HG03196 (cell line): ENCODE measurements around the gene CPNE2.
"Not testable (repeated sequence)": the region's sequence is repeated elsewhere in the genome, so short reads cannot be mapped to it uniquely, and the experiment has no call there.

Experiments used
- ATAC-seq: cut with Tn5 transposase; IDR thresholded peaks from one replicate; pipeline ENCODE4 v1.9.1; 2021; ENCODE audit not compliant: unreplicated experiment

The CPNE2 gene

DNA sequence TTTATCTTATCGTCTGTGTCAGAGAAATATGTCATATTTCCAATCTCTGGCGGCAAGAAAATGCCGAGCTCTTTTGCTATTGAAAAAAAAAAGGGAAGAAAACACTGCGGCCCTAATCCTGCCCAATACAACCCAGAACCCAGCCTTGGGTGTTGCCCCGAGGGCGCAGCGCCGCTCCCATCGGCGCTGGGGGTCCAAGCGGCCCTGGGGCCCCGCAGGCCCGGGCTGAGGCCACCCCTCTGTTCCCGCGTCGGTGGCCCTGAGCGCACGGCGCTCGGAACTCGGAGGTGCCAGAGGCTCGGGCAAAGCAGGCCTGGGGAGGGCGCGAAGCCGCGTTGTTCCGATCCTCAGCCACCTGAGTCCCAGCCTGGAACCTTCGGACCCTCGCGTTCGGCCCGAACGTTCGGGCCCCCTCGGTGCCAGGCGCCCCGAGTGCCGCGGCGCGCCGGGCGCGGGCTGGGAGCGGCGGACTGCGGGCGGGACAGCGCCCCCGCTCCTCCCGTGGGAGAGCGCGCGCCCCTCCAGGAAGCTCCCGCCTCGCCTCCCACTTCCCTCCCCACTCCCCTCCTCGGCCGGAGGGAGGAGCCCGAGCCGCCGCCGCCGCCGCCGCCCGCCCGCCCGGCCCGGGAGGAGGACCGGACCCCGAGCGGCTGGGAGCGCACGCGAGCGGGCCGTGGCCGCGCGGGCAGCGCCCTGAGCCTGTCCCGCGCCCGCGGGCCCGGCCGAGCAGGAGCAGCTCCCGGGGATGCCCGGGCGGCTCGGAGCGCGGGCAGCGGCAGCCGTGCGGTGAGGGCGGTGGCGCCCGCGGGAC, at the start of gene CPNE2:
Gene CPNE2, plus strand, starts transcription at position 609 of the 811 bp plus-strand sequence. CDS start 18,160 bp downstream, outside the sequence.
- no peak for ATAC-seq

DNA sequence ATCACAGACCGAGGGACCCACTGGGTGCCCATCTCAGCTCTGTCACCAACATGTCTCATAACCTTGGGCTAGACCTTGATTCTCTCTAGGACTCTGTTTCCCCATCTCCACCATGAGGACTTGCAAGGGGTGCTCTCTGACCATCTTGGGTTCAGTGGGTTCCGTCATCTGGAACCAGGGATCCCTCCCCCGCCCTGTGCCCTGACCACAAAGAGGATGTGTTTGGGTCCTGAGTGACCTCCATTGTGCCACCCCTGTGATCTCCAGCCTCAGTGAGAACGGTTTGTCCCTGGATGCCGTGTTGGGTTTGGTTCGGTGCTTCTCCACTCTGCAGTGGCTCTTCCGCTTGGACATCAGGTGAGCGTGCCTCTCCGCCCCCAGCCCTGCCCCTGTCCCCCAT, 49.1 kb upstream of the CPNE2 start:
- no peak for ATAC-seq

DNA sequence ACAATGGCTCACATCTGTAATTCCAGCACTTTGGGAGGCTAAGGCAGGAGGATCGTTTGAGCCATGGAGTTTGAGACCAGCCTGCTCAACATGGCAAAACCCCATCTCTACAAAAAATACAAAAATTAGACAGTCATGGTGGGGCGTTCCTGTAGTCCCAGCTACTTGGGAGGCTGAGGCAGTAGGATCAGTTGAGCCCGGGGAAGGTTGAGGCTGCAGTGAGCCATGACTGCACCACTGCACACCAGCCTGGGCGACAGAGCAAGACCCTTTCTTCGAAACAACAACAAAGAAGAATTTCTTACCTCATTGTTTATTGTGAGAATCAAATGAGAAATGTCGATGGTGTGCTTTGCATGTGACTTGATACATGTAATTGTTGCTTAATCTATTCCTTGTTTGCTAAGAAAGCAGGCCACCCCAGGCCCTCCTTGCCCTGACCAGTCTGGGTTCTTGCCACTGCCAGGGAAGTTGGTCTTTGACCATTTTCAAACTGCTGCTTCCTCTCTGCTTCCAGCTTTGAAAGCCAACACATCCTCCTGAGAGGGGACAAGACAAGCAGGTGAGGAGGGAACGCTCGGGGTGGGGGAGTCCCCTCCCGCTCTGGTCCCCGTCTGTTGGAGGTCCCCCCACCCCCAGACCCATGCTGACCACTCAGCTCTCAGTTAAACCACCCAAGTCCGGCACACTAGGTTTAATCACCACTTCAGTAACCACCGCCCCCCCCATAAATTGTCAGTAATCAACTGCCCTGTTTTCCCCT, 47.3 kb upstream of the CPNE2 start:
- no peak for ATAC-seq

DNA sequence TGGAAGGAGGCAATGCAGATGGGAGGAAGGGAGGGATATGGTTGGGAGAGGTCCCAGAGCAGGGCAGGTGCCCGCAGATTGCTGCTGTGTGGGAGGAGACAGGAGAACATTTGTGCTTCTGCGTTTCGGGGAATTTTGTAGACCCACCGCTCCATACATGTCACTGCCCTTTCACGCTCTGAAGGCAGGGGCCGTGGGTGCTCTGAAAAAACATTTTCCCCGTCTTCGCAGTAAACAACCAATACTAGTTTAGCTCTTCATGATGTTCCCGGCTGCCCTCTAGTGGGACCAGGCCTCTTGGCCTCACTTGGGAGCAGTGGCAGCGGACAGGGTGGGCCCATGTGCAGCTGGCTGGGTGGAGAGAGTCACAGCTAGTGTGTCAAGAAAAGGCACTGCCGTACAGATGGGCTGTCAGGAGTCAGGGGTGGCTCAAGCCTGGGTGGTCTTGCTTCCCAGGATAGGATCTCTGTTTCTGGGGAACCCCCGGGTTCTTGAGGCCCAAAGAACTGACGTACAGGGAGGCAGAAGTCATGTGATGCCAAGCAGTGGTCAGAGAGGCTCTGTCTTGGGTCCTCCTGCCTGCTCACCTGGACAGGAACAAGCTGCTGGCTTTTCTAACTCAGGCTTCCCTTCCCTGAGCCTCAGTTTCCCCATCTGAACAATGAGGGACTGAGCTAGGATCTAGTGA, 46.5 kb upstream of the CPNE2 start:
- ATAC-seq, result no peak

DNA sequence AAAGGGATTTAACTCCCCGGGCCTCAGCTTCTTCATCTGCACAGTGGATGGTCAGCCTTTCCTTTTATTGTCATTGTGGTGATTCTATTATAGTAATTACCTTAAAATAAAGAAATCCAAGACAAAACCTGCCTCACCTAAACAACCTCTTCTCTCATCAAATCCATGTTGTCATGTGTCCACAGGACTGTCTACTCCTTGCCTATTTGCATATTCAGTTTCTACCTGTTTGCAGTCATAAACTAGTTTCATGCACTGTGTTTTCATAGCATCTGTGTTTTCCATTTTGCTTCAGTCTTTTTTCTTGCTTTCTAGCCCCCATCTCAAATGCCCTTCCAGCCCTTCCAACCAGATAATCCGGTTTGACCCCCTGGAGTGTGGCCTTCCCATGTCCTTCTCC, 44.3 kb upstream of the CPNE2 start:
- no peak for ATAC-seq

DNA sequence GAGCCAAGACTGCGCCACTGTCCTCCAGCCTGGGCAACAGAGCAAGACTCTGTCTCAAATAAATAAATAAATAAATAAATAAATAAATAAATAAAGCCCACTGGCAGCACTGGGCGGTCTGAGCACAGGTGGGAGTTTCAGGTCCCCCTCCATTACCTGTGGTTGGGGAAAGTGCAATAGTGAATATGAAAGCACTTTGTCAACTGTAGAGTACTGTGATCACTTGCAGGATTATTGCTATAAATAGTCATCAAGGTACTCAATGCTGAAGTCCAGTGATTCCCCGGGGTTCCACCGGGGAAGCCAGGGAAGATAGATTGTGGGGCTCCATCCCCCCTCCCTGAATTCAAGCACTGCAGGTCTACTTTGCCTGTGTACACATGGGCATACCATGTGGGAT, 42.7 kb upstream of the CPNE2 start:
- peak; percentile 36 for ATAC-seq

DNA sequence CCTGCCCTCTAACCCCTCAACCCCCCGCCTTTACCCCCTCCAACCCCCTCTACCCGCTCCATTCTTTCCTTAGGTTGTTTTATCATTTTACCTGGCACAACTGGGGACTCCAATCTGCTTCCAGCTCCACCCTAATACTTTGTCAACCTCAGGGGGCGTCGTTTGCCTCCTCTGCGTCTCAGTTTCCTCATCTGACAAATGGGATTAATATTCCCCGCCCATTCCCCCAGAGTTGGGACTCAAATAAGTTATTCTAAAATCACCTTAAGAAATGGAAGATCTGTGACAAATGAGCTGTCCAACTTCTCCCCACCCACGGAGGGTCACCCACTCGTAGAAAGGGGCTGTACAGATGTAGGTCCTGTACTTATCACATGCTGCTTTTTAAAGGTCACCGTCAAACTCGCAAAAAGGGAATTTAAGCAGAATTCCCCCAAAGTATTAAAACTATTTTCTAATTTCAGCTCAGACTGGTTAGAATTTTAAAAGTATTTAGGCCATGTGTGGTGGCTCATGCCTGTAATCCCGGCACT, 40.6 kb upstream of the CPNE2 start:
- ATAC-seq, result no peak

DNA sequence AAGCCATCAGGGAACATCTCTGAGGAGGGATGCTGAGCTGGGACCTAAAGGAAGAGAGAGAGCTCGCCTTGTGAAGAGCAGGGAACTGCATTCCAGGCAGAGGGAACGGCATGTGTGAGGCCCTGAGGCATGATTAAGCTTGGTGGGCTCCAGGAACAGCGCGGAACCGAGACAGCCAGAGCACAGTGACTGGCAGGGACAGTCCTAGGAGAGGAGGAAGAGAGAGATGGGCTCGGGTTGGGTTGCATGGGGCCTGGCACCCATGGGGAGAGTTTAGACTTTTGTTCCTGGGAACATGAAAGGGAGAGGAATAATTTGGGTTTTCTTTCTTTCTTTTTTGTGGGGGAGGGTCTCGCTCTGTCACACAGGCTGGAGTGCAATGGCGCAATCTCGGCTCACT, 39.2 kb upstream of the CPNE2 start:
- no peak for ATAC-seq

DNA sequence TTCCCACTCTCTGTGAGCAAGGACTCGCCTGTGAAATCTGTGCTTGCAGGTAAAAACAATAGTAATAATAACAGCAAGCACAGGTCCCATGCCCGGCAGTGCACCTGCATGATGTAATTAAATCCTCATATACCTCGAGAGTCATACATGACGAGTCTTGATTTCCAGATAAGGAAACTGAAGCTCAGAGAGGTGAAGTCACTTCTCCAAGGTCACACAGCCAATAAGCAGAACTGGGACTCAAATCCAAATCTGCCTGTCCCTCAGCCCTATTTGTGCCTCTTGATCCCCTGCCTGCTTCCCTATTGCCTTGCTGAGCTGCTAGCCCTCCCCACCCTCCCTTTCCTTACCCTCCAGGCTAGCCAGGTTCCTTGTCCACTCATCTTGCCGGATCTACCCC, 38.0 kb upstream of the CPNE2 start:
- no peak for ATAC-seq

DNA sequence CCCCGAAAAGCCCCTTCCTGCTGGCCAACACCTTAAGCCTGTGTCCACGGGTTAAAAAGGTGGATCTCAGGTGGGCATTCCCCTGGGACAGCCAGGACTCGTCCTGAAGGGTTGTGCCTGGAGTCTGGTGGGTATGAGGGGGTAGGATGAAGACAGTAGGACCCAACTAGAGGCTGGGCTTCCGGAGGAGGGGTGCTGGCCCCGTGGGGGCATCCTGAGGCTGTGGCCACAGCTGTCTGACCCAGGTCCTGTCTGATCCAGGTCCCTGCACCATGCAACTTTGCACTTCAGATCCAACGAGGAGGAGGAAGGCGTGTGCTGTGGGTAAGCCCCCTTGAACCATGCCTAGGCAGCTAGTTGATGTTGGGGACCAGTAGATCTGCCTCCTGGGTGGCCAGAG, 37.6 kb upstream of the CPNE2 start:
- ATAC-seq, result no peak

DNA sequence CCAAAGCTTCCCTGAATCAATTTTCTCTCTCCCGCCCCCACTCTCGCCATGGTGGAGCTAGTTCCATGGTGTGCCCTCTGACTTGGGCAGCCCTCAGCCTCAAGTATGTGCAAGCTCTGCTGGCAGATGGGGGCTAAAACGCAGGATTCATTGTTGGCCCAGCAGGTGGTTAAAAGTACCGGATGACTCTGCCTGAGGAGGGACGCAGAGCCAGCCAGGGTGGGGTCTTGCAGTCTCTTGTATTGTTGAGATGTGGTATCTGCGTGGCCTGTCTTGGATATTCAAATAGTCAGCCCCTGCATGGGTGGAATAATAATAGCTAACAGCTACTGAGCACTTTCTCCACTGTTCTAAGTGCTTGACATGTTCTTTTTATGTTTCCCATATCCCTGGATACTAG, 36.7 kb upstream of the CPNE2 start:
- ATAC-seq, result no peak

DNA sequence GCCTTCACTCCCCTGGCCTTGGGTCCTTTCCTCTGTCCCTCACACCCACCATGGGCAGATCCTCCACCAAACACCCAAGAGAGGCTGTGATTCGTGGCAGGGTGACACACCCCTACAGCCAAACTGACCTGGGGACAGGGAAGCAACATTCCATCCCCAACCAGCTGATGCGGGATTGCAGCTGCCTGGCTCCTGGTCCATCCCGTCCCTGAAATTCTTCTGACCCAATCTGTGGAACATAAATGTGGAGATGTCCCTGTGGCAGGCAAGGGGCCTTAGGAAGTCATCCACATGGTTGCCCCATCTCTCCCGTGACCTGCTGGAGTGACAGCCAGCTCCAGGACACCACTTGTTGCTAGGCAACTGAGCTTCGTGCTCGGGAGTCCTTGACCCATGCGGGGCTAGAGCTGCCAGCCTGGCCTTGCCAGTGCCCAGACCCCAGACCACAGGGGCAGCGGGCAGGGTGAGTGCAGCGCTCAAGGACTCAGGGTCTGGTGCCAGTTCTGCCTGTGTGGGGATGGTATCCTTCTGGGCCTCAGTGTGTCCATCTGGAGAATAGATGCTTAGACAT, 34.0 kb upstream of the CPNE2 start:
- no peak for ATAC-seq

DNA sequence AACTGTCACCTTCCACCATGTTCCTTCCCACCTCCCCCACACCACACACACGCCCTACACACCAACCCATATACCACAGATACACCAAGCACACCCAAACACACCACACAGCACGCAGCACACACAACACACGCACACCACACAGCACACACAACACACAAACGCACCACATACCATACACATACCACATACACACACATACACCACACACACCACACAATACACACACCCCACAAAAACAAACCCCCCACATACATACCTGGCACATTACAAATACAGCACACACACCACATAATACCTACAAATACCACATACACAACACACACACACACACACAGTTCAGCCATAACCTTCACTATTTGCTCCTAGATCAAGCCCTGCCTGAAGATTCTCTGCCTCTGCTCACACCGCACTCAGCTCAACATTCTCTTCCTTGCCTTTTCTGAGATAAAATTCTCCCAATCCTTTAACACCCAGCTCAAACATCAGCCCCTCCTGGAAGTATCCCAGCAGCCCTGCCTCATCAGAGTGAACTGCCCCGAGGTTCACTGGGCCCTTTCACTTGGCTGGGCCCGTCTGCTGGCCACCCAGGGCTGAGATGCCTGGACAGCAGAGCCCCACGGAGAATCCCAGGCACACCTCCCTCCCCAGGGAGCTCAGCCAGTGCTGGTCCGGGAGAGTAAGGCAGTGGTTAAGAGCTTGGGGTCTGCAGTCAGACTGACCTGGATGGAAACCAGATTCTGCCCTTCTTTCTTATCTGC, 31.9 kb upstream of the CPNE2 start:
- ATAC-seq, result no peak

DNA sequence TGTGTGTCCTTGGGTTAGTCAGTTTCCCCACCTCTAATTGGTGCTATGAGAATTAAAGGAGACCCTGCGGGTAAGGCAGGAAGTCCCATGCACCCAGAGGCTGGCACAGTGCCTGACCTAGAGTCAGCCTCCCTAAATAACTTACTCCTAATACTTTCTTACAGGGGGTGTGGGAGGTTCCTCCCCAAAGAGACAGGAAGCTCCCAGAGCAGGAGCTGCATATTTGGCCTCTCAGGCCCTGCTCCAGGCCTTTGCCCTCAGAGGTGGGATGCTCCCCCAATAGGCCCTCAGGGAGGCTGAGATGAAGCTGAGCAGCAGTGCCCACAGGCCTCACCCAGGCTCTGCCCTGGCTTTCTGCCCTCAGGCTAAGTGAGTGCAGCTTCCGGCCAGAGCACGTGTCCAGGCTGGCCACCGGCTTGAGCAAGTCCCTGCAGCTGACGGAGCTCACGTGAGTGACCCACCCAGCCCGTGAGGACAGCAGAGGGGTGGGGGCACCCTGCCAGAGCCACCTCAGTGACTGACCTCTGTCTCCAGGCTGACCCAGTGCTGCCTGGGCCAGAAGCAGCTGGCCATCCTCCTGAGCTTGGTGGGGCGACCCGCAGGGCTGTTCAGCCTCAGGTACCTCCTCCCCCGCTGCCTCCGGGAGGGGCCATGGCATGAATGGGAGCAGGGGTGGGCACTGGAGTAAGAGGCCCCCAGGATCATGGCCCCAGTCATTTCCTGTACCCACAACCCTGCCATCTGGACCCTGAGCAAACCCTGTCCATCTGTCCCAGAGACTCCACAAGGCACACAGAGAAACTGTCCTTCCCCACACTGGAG, 31.1 kb upstream of the CPNE2 start:
- no peak for ATAC-seq

DNA sequence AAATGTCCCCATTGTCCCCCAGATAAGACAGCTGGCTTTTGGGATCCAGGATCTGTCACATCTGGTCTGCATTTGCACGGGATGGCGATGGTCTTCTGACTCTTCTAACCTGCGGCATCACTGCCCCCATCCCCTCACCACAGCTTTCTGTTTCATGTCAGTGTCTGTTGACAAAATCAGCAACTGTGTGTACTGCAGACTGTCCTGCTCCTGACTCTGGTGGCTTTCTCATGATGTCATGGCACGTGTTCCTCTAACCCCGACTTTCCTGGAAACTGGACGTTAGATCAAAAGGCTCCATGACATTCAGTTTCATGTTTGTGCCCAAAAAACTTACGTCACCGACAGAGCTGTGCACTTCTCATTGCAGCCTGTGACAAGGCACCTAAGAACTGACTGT, 30.1 kb upstream of the CPNE2 start:
- ATAC-seq, result no peak

DNA sequence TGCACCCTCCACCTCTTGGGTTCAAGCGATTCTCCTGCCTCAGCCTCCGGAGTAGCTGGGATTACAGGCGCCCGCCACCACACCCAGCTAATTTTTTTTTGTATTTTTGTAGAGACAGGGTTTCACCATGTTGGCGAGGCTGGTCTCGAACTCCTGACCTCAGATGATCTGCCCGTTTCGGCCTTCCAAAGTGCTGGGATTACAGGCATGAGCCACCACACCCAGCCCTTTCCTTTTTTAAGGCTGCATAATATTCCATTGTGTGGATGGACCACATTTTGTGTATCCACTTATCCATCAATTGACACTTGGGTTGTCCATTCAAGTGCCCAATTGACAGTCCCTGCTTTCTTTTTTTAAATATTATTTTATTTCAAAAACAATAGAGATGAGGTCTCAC, 29.2 kb upstream of the CPNE2 start:
- ATAC-seq, result not testable (repeated sequence)

DNA sequence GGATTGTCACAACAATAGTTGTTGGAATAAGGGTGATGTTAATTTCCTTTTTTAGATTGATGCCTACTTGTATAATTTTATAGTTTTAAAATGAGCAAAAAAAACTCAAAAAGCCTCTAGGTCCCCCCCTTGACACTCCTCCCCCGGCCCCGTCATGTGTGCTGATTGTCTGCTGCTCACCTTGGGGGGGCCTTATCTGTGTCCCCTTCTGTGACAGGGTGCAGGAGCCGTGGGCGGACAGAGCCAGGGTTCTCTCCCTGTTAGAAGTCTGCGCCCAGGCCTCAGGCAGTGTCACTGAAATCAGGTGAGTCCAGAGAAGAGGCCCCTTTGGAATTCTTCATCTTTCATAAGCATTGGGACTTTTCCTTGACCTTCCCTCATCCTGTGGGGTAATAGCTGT, 27.4 kb upstream of the CPNE2 start:
- ATAC-seq, result no peak

DNA sequence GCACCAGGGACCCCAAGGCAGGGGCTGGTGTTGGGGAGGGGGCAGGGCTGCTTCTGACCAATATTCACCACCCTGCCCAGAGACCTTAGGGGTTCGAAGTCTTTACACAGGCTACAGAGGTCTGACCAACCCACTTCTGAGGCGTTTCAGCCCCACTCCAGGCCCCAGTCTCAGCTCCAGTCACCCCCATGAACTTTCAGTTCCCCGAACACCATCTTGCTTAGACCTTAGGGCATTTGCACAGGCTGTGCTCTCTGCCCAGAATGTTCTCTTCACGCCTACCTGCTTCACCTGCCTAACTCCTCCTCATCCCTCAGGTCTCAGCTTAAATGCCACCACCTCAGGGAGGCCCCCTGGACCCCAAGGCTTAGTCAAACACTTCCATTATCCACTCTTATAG, 25.8 kb upstream of the CPNE2 start:
- ATAC-seq, result no peak

DNA sequence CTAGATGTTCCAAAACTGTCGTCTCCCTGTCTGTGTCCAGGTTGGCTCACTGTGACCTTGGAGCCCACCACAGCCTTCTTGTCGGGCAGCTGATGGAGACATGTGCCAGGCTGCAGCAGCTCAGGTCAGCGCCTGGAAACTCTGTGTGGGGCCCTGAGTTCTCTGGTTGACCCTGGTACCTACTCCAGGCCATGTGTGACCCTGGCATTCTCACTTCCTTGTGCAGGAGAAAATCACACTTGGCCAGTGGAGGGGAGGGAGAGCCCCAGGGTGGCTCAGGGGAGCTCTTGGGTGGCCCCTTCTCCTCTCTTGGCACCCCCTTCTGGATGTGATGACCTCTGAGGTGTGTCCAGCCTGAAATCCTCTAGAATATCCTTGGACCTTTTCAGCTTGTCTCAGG, 25.0 kb upstream of the CPNE2 start:
- ATAC-seq, result no peak

DNA sequence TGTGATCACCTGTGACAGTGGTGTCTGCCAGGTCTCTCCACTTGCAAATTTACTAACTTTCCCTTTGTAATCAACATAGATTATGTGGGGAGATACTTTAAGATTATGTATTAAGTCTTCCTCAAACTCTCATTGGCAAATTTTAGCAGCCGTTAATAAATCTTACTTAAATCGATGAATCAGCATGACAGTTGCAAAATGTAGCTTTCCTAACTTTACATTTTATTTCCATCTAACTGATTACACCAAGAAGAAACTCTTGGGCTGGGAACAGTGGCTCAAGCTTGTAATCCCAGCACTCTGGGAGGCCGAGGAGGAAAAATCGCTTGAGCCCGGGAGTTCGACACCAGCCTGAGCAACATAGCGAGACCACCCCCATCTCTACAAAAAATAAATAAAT, 23.3 kb upstream of the CPNE2 start:
- ATAC-seq, result no peak
